ENCODE measurements around the gene PARVB.

The PARVB gene

GRCh38 chr22:44161673-44162072 lies 137.6 kb downstream of the PARVB start:
- no peak overlapping the region for H3K4me3 ChIP-seq (ENCODE audit: control insufficient read depth, low read depth, low read length)
- no peak for DNase-seq (ENCODE audit: low read depth)
- no peak for TF ChIP-seq CTCF (IDR thresholded peaks at IDR 0.05; ENCODE audit: control insufficient read depth, insufficient read depth, low read depth, low read length, missing control alignments)

GRCh38 chr22:44162960-44163359 lies 138.9 kb downstream of the PARVB start:
- no peak overlapping the region for H3K4me3 ChIP-seq (ENCODE audit: control insufficient read depth, low read depth, low read length)
- DNase-seq (ENCODE audit: low read depth): no peak
- TF ChIP-seq CTCF (IDR thresholded peaks at IDR 0.05; ENCODE audit: control insufficient read depth, insufficient read depth, low read depth, low read length, missing control alignments): no peak

GRCh38 chr22:44163536-44163935 lies 139.4 kb downstream of the PARVB start:
- no peak for TF ChIP-seq CTCF (IDR thresholded peaks at IDR 0.05; ENCODE audit: control insufficient read depth, insufficient read depth, low read depth, low read length, missing control alignments)
- no peak for DNase-seq (ENCODE audit: low read depth)
- no peak overlapping the region for H3K4me3 ChIP-seq (ENCODE audit: control insufficient read depth, low read depth, low read length)

- no peak overlapping the region for H3K4me3 ChIP-seq (ENCODE audit: control insufficient read depth, low read depth, low read length)
- no peak for TF ChIP-seq CTCF (IDR thresholded peaks at IDR 0.05; ENCODE audit: control insufficient read depth, insufficient read depth, low read depth, low read length, missing control alignments)
Measured at GRCh38 chr22:44164031-44164430, 139.9 kb downstream of the PARVB start.

GRCh38 chr22:44165286-44165874 lies 141.3 kb downstream of the PARVB start:
- DNase-seq (ENCODE audit: low read depth): no peak
- no peak overlapping the region for H3K4me3 ChIP-seq (ENCODE audit: control insufficient read depth, low read depth, low read length)
- no peak for TF ChIP-seq CTCF (IDR thresholded peaks at IDR 0.05; ENCODE audit: control insufficient read depth, insufficient read depth, low read depth, low read length, missing control alignments)

More at GRCh38 chr22:44164031-44164430, 139.9 kb downstream of the PARVB start:
- DNase-seq (ENCODE audit: low read depth): no peak

GRCh38 chr22:44166498-44167276 lies 142.6 kb downstream of the PARVB start:
- DNase-seq (ENCODE audit: low read depth): no peak
- no peak for TF ChIP-seq CTCF (IDR thresholded peaks at IDR 0.05; ENCODE audit: control insufficient read depth, insufficient read depth, low read depth, low read length, missing control alignments)
- no peak overlapping the region for H3K4me3 ChIP-seq (ENCODE audit: control insufficient read depth, low read depth, low read length)
